GM18907 (cell line): ENCODE results near the gene MYOCOS.
A peak's percentile ranks its signal among the peaks of the same experiment; 100 is the strongest.

Experiments used
- ATAC-seq: cut with Tn5 transposase; IDR thresholded peaks from one replicate; pipeline ENCODE4 v1.9.1; 2021; ENCODE audit warnings: mild to moderate bottlenecking, moderate library complexity; ENCODE audit not compliant: unreplicated experiment

The MYOCOS gene

DNA sequence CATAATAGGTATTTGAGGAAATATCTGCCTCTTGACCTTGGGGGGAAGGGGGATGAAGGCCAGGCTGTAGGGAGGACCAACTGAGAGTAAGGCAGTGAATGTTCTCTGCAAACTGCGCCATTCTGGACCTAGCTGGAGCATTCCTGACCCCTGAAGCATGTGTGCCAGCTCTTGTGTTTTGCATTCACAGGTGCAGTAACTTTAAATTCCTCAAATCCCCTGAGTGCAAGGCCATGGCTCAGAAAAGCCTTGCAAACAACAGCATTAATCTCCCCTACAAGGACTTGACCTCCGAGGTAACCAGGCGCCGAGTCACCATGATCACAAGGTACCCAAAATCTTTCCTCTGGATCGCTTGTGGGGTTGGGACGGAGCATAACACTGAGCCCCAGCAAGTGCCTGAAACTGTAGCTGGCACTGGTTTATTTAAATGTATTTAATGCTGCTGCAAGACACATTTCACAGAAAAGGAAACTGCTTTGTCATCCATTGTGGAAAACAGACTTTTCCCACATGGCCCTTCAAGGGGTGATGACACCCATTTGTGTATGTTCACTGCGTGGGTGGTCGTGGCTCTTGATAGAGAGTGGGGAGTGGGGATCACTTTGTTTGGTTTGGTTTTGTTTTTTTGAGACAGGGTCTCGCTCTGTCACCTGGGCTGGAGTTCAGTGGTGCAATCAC lies 1.7 kb downstream of the MYOCOS start:
- no peak for ATAC-seq

- no peak for ATAC-seq
These were observed 3.2 kb downstream of the MYOCOS start for GRCh38 chr1:171625225-171625624.

GRCh38 chr1:171627020-171627419 lies 5.0 kb downstream of the MYOCOS start:
- ATAC-seq: no peak

DNA sequence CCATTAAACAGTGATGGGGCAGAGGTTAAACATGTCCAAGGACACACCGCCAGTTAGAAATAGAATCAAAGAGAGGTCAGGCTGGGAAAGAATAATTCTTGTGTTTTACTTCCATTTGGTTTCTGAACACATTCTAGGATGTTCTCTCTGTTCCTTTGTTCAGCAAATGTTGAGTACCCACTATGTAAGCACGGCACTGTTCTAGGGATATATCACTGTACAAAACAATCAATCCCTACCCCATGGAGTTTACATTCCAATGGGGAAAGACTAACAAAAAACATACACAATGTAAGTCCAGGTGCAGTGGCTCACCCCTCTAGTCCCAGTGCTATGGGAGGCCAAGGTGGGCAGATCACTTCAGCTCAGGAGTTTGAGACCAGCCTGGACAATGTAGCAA lies 6.2 kb downstream of the MYOCOS start:
- ATAC-seq: no peak

DNA sequence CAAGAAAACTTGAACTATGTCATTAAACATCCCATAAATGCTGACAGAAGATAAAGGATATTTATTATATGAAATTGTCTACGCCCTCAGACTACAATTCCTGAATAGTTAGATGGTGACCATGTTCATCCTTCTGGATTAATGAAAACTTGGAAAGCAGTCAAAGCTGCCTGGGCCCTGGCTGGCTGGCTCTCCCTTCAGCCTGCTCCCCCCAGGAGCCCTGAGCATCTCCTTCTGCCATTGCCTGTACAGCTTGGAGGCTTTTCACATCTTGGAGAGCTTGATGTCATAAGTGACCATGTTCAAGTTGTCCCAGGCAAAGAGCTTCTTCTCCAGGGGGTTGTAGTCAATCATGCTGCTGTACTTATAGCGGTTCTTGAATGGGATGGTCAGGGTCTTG lies 13.6 kb downstream of the MYOCOS start:
- ATAC-seq: no peak

DNA sequence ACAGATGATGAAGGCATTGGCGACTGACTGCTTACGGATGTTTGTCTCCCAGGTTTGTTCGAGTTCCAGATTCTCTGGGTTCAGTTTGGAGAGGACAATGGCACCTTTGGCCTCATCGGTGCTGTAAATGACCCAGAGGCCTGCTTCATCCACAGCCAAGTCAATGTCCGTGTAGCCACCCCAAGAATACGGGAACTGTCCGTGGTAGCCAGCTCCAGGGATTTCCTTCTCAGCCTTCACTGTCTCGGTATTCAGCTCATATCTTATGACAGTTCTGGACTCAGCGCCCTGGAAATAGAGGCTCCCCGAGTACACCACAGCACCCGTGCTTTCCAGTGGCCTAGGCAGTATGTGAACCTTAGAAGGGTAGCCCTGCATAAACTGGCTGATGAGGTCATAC lies 14.1 kb downstream of the MYOCOS start:
- ATAC-seq: no peak

- ATAC-seq: no peak
These were observed 16.0 kb downstream of the MYOCOS start for GRCh38 chr1:171637928-171638576.

- ATAC-seq: no peak
These were observed 18.2 kb downstream of the MYOCOS start for GRCh38 chr1:171640225-171640624.

GRCh38 chr1:171641076-171641864 lies 19.2 kb downstream of the MYOCOS start:
- ATAC-seq: no peak

DNA sequence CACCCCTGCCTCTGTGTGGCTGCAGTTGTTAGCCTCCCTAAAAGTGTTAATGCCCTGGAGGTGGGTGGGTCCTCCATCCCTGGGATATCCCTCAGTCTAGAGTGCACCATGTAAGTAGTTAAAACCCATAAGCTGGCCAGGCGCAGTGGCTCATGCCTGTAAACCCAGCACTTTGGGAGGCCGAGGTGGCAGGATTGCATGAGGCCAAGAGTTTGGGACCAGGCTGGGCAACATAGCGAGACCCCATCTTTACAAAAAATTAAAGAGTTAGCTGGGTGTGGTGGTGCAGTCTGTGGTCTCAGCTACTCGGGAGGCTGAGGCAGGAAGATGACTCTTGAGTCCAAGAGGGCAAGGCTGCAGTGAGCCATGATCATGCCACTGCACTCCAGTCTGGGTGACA lies 20.2 kb downstream of the MYOCOS start:
- no peak for ATAC-seq

- ATAC-seq: no peak
These were observed 21.1 kb downstream of the MYOCOS start for GRCh38 chr1:171643156-171643555.

GRCh38 chr1:171644805-171645483 lies 22.9 kb downstream of the MYOCOS start:
- ATAC-seq: peak; percentile 70

- ATAC-seq: no peak
These were observed 23.7 kb downstream of the MYOCOS start for GRCh38 chr1:171645553-171646248.

DNA sequence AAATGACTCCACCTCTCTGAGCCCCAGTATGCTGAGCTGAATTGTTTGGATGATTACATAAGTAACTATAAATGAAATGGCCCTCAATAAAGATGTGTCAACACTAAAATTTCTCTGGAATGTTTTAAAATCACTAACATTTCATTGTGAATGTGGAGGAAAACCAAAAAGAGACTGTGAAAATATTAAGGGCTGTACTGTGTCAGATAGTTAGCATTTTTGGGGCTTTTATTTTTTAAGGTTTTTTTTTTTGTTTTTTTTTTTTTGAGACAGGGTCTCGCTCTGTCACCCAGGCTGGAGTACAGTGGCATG lies 24.2 kb downstream of the MYOCOS start:
- no peak for ATAC-seq

DNA sequence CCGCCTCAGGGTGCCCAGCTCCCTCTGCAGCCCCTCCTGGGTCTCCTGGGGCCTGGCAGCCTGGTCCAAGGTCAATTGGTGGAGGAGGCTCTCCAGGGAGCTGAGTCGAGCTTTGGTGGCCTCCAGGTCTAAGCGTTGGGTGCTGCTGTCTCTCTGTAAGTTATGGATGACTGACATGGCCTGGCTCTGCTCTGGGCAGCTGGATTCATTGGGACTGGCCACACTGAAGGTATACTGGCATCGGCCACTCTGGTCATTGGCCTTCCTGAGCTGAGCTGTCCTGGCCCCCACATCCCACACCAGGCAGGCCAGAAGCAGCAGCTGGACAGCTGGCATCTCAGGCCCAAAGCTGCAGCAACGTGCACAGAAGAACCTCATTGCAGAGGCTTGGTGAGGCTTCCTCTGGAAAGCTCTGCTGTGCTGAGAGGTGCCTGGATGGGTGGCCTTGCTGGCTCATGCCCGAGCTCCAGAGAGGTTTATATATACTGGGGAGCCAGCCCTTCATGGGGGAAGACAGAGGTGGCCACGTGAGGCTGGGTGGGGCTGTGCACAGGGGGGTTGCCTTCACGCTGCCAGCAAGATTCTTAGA lies 30.3 kb downstream of the MYOCOS start, which contains the start of gene MYOC:
Gene MYOC, minus strand, starts transcription at position 455 of the 589 bp plus-strand sequence. Its CDS starts 77 bp downstream, at position 378.
- ATAC-seq: no peak

- no peak for ATAC-seq
These were observed 31.8 kb downstream of the MYOCOS start for GRCh38 chr1:171653796-171654195.

- no peak for ATAC-seq
These were observed 32.3 kb downstream of the MYOCOS start for GRCh38 chr1:171654201-171654941.

GRCh38 chr1:171654942-171655745 lies 33.1 kb downstream of the MYOCOS start:
- no peak for ATAC-seq

DNA sequence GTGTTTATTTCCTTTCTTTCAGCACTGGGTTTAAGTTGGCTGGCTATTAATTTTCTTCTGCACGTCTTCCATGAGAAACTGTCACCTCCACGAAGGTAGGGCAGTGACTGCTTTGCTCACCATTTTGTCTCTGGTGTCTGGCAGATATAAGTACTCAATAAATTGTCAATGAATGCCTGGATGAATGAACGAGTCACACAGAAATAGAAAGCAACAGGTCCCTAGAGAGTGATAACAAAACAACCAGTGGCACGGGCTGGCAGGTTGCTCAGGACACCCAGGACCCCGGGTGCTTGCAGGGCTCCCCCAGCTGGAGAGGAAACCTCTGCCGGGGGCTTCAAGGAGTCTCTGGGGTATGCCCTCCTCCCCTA lies 33.7 kb downstream of the MYOCOS start:
- ATAC-seq: no peak
